BLaER1 (cell line): ENCODE data around the gene MYL5.

Source experiments
- H3K27ac ChIP-seq: shearing (Covaris generic); formaldehyde crosslinking; 2 replicates; pipeline ENCODE4 v1.8.1; 2022
- H3K27me3 ChIP-seq: shearing (Covaris generic); formaldehyde crosslinking; 2 replicates; pipeline ENCODE4 v1.8.1; 2022
- H3K36me3 ChIP-seq: shearing (Covaris generic); formaldehyde crosslinking; 2 replicates; pipeline ENCODE4 v1.8.1; 2022
- H3K4me1 ChIP-seq: shearing (Covaris generic); formaldehyde crosslinking; 2 replicates; pipeline ENCODE4 v1.8.1; 2022
- H3K4me2 ChIP-seq: shearing (Covaris generic); formaldehyde crosslinking; 2 replicates; pipeline ENCODE4 v1.8.1; 2022
- H3K4me3 ChIP-seq: shearing (Covaris generic); formaldehyde crosslinking; 2 replicates; pipeline ENCODE4 v1.8.1; 2022
- H3K9ac ChIP-seq: shearing (Covaris generic); formaldehyde crosslinking; 2 replicates; pipeline ENCODE4 v1.8.1; 2022
- H3K9me3 ChIP-seq: shearing (Covaris generic); formaldehyde crosslinking; 2 replicates; pipeline ENCODE4 v1.8.1; 2022
- H4K20me1 ChIP-seq: shearing (Covaris generic); formaldehyde crosslinking; 2 replicates; pipeline ENCODE4 v1.8.1; 2022
- Cebpa-rat ChIP-seq: shearing (Covaris generic); IDR thresholded peaks from 2 replicates; pipeline ENCODE4 v1.8.1; 2022

The MYL5 gene

GRCh38 chr4:671769-672168, 2.6 kb upstream of the MYL5 start:
- H4K20me1 ChIP-seq: peaks cover 7% of the 10 kb centered on the region; the same call in 1 of the 2 replicates
- no peak overlapping the region for H3K9ac ChIP-seq
- no peaks in the 10 kb centered on the region for H3K9me3 ChIP-seq
- H3K36me3 ChIP-seq: peaks cover 36% of the 10 kb centered on the region
- H3K27me3 ChIP-seq: no peaks in the 10 kb centered on the region
- H3K27ac ChIP-seq: no peak overlapping the region
- H3K4me3 ChIP-seq: no peak overlapping the region
- H3K4me2 ChIP-seq: no peak overlapping the region
- TF ChIP-seq Cebpa-rat: no peak
- H3K4me1 ChIP-seq: peaks cover 34% of the 10 kb centered on the region

- Histone ChIP-seq H3K4me1 (peaks cover 50% of the 10 kb centered on the region), H3K4me3 (peak overlapping the region; percentile 95), H3K36me3 (peaks cover 36% of the 10 kb centered on the region), H3K9ac (peak overlapping the region; percentile 85), H3K27ac (peak overlapping the region; percentile 74), H3K9me3 (no peaks in the 10 kb centered on the region), H4K20me1 (peaks cover 7% of the 10 kb centered on the region; the same call in 1 of the 2 replicates), H3K27me3 (no peaks in the 10 kb centered on the region), H3K4me2 (peak overlapping the region; percentile 97)
- no peak for TF ChIP-seq Cebpa-rat
Observed at GRCh38 chr4:673349-674091, 822 bp upstream of the MYL5 start.

GRCh38 chr4:675036-675882, 917 bp downstream of the MYL5 start:
- peaks cover 31% of the 10 kb centered on the region for H3K36me3 ChIP-seq
- peak overlapping the region; percentile 96 for H3K27ac ChIP-seq
- H4K20me1 ChIP-seq: peaks cover 7% of the 10 kb centered on the region; the same call in 1 of the 2 replicates
- H3K4me3 ChIP-seq: peak overlapping the region; percentile 95
- H3K9me3 ChIP-seq: no peaks in the 10 kb centered on the region
- no peaks in the 10 kb centered on the region for H3K27me3 ChIP-seq
- no peak for TF ChIP-seq Cebpa-rat
- H3K4me2 ChIP-seq: peak overlapping the region; percentile 98
- H3K9ac ChIP-seq: peak overlapping the region; percentile 96
- peaks cover 57% of the 10 kb centered on the region for H3K4me1 ChIP-seq

GRCh38 chr4:675980-676870, 1.9 kb downstream of the MYL5 start:
- Histone ChIP-seq H3K9me3 (no peaks in the 10 kb centered on the region), H3K27ac (peak overlapping the region; percentile 96), H3K36me3 (peaks cover 21% of the 10 kb centered on the region), H3K9ac (peak overlapping the region; percentile 96), H3K27me3 (no peaks in the 10 kb centered on the region), H3K4me1 (peaks cover 67% of the 10 kb centered on the region), H3K4me2 (peak overlapping the region; percentile 98), H3K4me3 (peak overlapping the region; percentile 95), H4K20me1 (peaks cover 7% of the 10 kb centered on the region; the same call in 1 of the 2 replicates)
- no peak for TF ChIP-seq Cebpa-rat

GRCh38 chr4:676871-677235, 2.5 kb downstream of the MYL5 start:
- Histone ChIP-seq H3K27ac (peak overlapping the region; percentile 96), H3K36me3 (peaks cover 15% of the 10 kb centered on the region), H3K9me3 (no peaks in the 10 kb centered on the region), H3K4me3 (peak overlapping the region; percentile 95), H3K4me1 (peaks cover 67% of the 10 kb centered on the region), H3K27me3 (no peaks in the 10 kb centered on the region), H4K20me1 (peaks cover 7% of the 10 kb centered on the region; the same call in 1 of the 2 replicates), H3K9ac (peak overlapping the region; percentile 96), H3K4me2 (peak overlapping the region; percentile 98)
- TF ChIP-seq Cebpa-rat: no peak

GRCh38 chr4:677431-678293, 3.3 kb downstream of the MYL5 start:
- Histone ChIP-seq H3K9ac (peak overlapping the region; percentile 96; the same call in 1 of the 2 replicates), H3K27me3 (no peaks in the 10 kb centered on the region), H3K27ac (peak overlapping the region; percentile 96), H3K4me1 (peaks cover 69% of the 10 kb centered on the region), H3K9me3 (no peaks in the 10 kb centered on the region), H4K20me1 (peaks cover 7% of the 10 kb centered on the region; the same call in 1 of the 2 replicates), H3K36me3 (peaks cover 7% of the 10 kb centered on the region), H3K4me3 (no peak overlapping the region; the same call in 1 of the 2 replicates), H3K4me2 (peak overlapping the region; percentile 98)
- no peak for TF ChIP-seq Cebpa-rat

- H3K4me1 ChIP-seq: peaks cover 69% of the 10 kb centered on the region
- H3K36me3 ChIP-seq: no peaks in the 10 kb centered on the region
- H3K9me3 ChIP-seq: no peaks in the 10 kb centered on the region
- peak overlapping the region; percentile 98; the same call in 1 of the 2 replicates for H3K4me2 ChIP-seq
- no peak overlapping the region for H3K9ac ChIP-seq
- H3K4me3 ChIP-seq: no peak overlapping the region
- no peak for TF ChIP-seq Cebpa-rat
- H3K27me3 ChIP-seq: no peaks in the 10 kb centered on the region
- peaks cover under 1% of the 10 kb centered on the region; the same call in 1 of the 2 replicates for H4K20me1 ChIP-seq
- H3K27ac ChIP-seq: no peak overlapping the region
Observed at GRCh38 chr4:678331-679103, 4.2 kb downstream of the MYL5 start.

GRCh38 chr4:679104-679481, 4.8 kb downstream of the MYL5 start:
- no peaks in the 10 kb centered on the region for H4K20me1 ChIP-seq
- H3K4me1 ChIP-seq: peaks cover 74% of the 10 kb centered on the region
- H3K36me3 ChIP-seq: no peaks in the 10 kb centered on the region
- no peak overlapping the region for H3K4me3 ChIP-seq
- no peak overlapping the region for H3K27ac ChIP-seq
- no peaks in the 10 kb centered on the region for H3K27me3 ChIP-seq
- no peak overlapping the region for H3K9ac ChIP-seq
- H3K9me3 ChIP-seq: no peaks in the 10 kb centered on the region
- no peak overlapping the region for H3K4me2 ChIP-seq
- no peak for TF ChIP-seq Cebpa-rat
